Psoas muscle (tissue), 8 donors: ENCODE measurements around the gene CLEC2L. TPM values are rescaled to one million over a fixed set of nuclear protein-coding genes. Genes with fewer than 3 reads are reported as not detected.
A peak's percentile ranks its signal among the peaks of the same experiment; 100 is the strongest.

Experiments used
- ATAC-seq, 4 donors: fragments of 200-7000 bp; cut with Tn5 transposase; one replicate each; pipeline ENCODE4 v1.9.1; 2020; ENCODE audit warnings: moderate library complexity in 3 of 4, mild to moderate bottlenecking in 2 of 4
- DNase-seq, 2 donors: peaks; one replicate each; pipeline ENCODE4 v3.0.0-alpha.2; 2020
- H3K27ac ChIP-seq: fragments of 200-600 bp; one replicate; pipeline ENCODE4 v1.8.0; 2022
- H3K27me3 ChIP-seq, 3 donors: fragments of 200-600 bp in 1 of 3; one replicate each; pipeline versions ENCODE4 v1.6.1 to v1.8.0; 2013 to 2022; ENCODE audit warnings: low read length in 2 of 3, mild to moderate bottlenecking in 2 of 3, moderate library complexity in 1 of 3; ENCODE audit not compliant: insufficient read depth in 3 of 3
- H3K36me3 ChIP-seq, 2 donors: fragments of 200-600 bp in 1 of 2; one replicate each; pipeline versions ENCODE4 v1.6.1 to v1.8.0; 2013 to 2022; ENCODE audit warnings: low read depth in 1 of 2, mild to moderate bottlenecking in 1 of 2, moderate library complexity in 1 of 2; ENCODE audit not compliant: insufficient read depth in 1 of 2
- H3K4me1 ChIP-seq: fragments of 200-600 bp; one replicate; pipeline ENCODE4 v1.8.0; 2022
- H3K4me3 ChIP-seq: fragments of 200-600 bp; one replicate; pipeline ENCODE4 v1.8.0; 2022; ENCODE audit warnings: mild to moderate bottlenecking
- H3K9me3 ChIP-seq: fragments of 200-600 bp; one replicate; pipeline ENCODE4 v1.8.0; 2022
- WGBS, 3 donors: extraction: QIAGEN DNeasy Blood & Tissue Kit; methylation state at CpG; one replicate each; pipeline versions ENCODE4 v1.1.6 to v1.1.7; 2013; 5-methylcytosine and 5-hydroxymethylcytosine counted together
- intact Hi-C, 2 donors: fragments of 100-400 bp; cut with DNase I; formaldehyde crosslinking; loops; one replicate each; pipeline versions ENCODE4 v1.11.0 to v1.14.2; 2022
- long read RNA-seq, 2 donors: library from polyadenylated mRNA; unstranded; transcript quantifications; one replicate each; pipeline ENCODE4 v2.0.0, GENCODE V29; 2021
- polyA plus RNA-seq, 3 donors: library from polyadenylated mRNA; stranded (reverse); fragments of 200-250 nt; gene quantifications; one replicate each; pipeline ENCODE4 v1.2.3, GENCODE V29; 2013
- total RNA-seq, 4 donors: library from RNA; stranded (reverse); fragmentation: NEBNext Ultra II Directional in 2 of 4; extraction: Animal tissue kit (Norgen Biotek cat#: 25700) in 2 of 4; gene quantifications; one replicate each; pipeline versions ENCODE4 v1.2.1 to v1.2.4, GENCODE V29; 2021 to 2023
- TF ChIP-seq, protein P1 (sequence below): fragments of 200-600 bp; IDR thresholded peaks from one replicate; pipeline ENCODE4 v1.8.0; 2022; ENCODE audit warnings: antibody characterized with exemption
- donor health status: healthy with polysubstance abuse.
- donor health status: DM: no; HTN: no; CAD: no; lungs with moderate emphysema.
- donor health status: Bipolar disorder and iron deficiency.
- donor health status: healthy.
- donor health status: DM: yes; HTN: yes; CAD: no.
- donor health status: DM: no; HTN: no; CAD: no.
- donor health status: DM: no; HTN: no; CAD: no.
- donor health status: DM: yes; HTN: yes; CAD: no.

The CLEC2L gene
- total RNA-seq (1 to 10 TPM in 1 of 4 donors, under 1 TPM in 2, not detected in 1; 0.66 to 1.5 (median 0.82) TPM), polyA plus RNA-seq (1 to 10 TPM in 1 of 3 donors, under 1 TPM in 2; 0.12 to 1.3 (median 0.85) TPM)
- long read RNA-seq, donor 1, partial matches to known transcripts, result 0 of 1 reads
- long read RNA-seq, donor 1, other reads (novel, unspliced or antisense), result 1 of 1 reads
- long read RNA-seq, donor 2, partial matches to known transcripts, result 0 of 2 reads
- long read RNA-seq, donor 2, other reads (novel, unspliced or antisense), result 0 of 2 reads

DNA sequence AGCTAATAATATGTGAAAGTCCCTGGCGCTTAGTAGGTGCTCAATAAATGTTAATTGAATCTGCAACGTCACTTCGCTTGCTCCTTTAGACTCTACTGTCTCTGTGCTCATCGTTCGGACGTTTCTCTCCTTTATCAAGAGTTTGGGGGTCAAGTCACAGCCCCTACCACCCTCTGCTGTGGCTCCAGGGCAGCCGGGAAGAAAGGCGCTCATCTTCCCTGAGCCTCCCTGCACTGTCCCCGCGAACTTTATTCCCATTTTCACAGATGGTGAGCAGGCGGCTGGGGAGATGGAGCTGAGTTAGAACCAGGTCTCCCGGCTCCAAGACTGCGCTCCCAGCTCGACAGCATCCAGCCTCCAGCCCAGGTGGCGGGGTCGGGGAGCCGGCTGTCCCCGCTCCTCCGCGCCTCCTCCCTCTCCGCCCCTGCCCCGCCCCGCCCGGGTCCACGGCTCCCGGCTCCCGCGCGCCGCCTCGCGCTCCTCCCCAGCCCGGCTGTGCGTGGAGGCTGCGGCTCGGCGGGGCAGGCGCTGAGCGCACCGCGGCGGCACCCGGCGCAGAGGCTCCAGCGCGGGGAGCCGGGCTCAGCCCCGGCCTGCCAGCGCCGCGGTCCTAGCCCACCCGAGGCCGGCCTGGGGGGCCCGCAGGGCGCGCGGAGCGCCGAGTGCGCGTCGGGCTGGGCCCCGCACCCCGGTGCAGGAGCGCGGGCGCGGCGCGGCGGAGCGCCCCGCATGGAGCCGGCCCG, at the start of gene CLEC2L:
Gene CLEC2L, plus strand, starts transcription at position 487 of the 743 bp plus-strand sequence. Its CDS starts 243 bp downstream, at position 730.
- Histone ChIP-seq H3K36me3 (no peaks in the 10 kb centered on the region), H3K27me3 (peaks cover 0 to 16% (median 3%) of the 10 kb centered on the region in 3 donors), H3K27ac (no peak within 1 kb of the TSS), H3K4me3 (peak within 1 kb of the TSS; percentile 52), H3K4me1 (no peaks in the 10 kb centered on the region), H3K9me3 (no peaks in the 10 kb centered on the region)
- TF ChIP-seq, protein P1, sequence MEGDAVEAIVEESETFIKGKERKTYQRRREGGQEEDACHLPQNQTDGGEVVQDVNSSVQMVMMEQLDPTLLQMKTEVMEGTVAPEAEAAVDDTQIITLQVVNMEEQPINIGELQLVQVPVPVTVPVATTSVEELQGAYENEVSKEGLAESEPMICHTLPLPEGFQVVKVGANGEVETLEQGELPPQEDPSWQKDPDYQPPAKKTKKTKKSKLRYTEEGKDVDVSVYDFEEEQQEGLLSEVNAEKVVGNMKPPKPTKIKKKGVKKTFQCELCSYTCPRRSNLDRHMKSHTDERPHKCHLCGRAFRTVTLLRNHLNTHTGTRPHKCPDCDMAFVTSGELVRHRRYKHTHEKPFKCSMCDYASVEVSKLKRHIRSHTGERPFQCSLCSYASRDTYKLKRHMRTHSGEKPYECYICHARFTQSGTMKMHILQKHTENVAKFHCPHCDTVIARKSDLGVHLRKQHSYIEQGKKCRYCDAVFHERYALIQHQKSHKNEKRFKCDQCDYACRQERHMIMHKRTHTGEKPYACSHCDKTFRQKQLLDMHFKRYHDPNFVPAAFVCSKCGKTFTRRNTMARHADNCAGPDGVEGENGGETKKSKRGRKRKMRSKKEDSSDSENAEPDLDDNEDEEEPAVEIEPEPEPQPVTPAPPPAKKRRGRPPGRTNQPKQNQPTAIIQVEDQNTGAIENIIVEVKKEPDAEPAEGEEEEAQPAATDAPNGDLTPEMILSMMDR, result no peak
- 2 to 3% (median 2%) methylated on average over 38 to 75 of the region's 75 CpGs for WGBS, 3 donors
- DNase-seq (no peak), ATAC-seq (peak; percentile 57 to 91 (median 71))
- intact Hi-C loops, result no loop called here

DNA sequence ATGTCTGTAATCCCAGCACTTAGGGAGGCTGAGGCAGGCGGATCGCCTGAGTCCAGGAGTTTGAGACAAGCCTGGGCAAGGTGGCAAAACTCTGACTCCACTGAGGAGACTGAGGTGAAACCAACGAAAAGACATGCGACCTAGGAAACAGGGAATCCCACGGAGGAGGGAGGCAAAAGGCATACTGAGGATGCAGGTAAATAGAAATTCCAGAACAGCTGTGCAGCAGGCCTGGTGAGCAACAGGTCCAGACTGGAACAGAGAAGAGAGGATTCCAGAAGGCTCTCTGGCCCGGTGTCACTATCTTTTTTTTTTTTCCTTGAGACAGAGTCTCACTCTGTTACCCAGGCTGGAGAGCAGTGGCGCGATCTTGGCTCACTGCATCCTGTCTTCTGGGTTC, 47.3 kb upstream of the CLEC2L start:
- ATAC-seq (no peak), DNase-seq (no peak)
- Histone ChIP-seq H3K4me1 (peaks cover 7% of the 10 kb centered on the region), H3K4me3 (no peak overlapping the region), H3K36me3 (no peaks in the 10 kb centered on the region), H3K27me3 (peaks cover 0 to 11% (median 7%) of the 10 kb centered on the region in 3 donors), H3K9me3 (peaks cover 6% of the 10 kb centered on the region), H3K27ac (no peak overlapping the region)
- intact Hi-C loops, result no loop called here
- TF ChIP-seq, protein P1, result no peak
- 83 to 84% (median 83%) methylated on average over 8 of the region's 8 CpGs for WGBS, 3 donors

DNA sequence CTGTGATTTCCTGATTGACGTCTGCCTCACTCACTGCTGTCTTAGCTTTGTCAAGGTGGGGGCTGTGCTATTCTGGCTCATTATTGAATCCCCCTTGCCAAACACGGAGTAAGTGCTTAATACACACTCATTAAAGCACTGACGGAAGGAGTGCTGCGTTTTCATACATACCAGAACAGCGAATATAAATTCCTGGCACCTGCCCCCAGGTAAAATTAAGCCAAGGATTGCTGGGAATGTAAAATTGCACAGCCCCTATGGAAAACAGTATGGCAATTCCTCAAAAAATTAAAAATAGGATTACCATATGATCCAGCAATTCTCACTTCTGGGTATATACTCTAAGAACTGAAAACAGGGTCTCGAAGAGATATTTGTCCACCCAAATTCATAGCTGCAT, 46.6 kb upstream of the CLEC2L start:
- Histone ChIP-seq H3K4me1 (peaks cover 5% of the 10 kb centered on the region), H3K27me3 (peaks cover 0 to 19% (median 7%) of the 10 kb centered on the region in 3 donors), H3K36me3 (no peaks in the 10 kb centered on the region), H3K27ac (no peak overlapping the region), H3K9me3 (peaks cover 6% of the 10 kb centered on the region), H3K4me3 (no peak overlapping the region)
- intact Hi-C loops, result no loop called here
- no peak for DNase-seq
- TF ChIP-seq, protein P1, result no peak
- 82% methylated on average over 6 of the region's 6 CpGs for WGBS, 3 donors
- no peak for ATAC-seq

DNA sequence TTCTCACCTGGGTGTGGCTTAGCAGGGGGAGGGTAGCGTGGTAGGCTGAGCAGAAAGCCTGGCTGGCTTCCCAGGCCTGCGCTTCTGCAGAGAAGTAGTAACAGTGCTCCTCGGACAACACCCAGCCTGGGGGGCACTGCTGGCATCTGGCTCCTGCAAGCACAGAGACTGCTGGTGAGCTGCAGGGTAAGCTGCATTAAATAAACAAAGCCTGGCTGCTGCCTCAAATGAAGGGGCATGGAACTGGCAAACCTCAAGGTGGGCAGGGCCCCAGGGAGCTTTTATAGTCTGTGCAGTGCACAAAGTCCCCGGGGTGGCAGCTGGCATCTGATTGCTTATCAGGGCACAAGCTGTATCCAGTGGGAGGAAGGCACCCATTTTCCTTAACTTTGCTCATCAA, 43.9 kb upstream of the CLEC2L start:
- TF ChIP-seq, protein P1, result no peak
- Histone ChIP-seq H3K27ac (no peak overlapping the region), H3K36me3 (no peaks in the 10 kb centered on the region), H3K27me3 (peaks cover 0 to 44% (median 25%) of the 10 kb centered on the region in 3 donors), H3K4me1 (peaks cover 10% of the 10 kb centered on the region), H3K9me3 (no peaks in the 10 kb centered on the region), H3K4me3 (no peak overlapping the region)
- DNase-seq (no peak), ATAC-seq (no peak)
- 49 to 68% (median 59%) methylated on average over 4 of the region's 4 CpGs for WGBS, 3 donors
- intact Hi-C loops, result no loop called here
